Measurements from ENCODE around the gene ROBO1. TPM values are rescaled to one million over a fixed set of nuclear protein-coding genes. Genes with fewer than 3 reads are reported as not detected.

Gene ROBO1
- total and polyA plus RNA-seq, 2 of the 8 experiments (the other 6 are each of a cell fraction or from before 2014, with no cell fraction given) = 51.4 to 91.0 TPM

GRCh38 chr3:79405183-79405582 lies 362.6 kb downstream of the ROBO1 start:
- no peak for FAIRE-seq
- no peak overlapping the region for H3K14ac ChIP-seq (ENCODE audit: insufficient read length)
- no peak overlapping the region for H3K18ac ChIP-seq (ENCODE audit: extremely low read depth, low read length)
- TF ChIP-seq CHD2 (IDR thresholded peaks at IDR 0.05; ENCODE audit: low read length) (no peak), SIX5 (IDR thresholded peaks at IDR 0.05; ENCODE audit: low read depth, low read length) (no peak), ATF2 (IDR thresholded peaks at IDR 0.05; ENCODE audit: low read length) (no peak), ATF3 (IDR thresholded peaks at IDR 0.05; ENCODE audit: insufficient read depth, low read depth, low read length) (no peak), PHF8 (conservative IDR thresholded peaks at IDR 0.05; ENCODE audit: low read depth, low read length) (no peak), BRCA1 (IDR thresholded peaks at IDR 0.05; ENCODE audit: low read depth, low read length) (no peak), CEBPB (IDR thresholded peaks at IDR 0.05; ENCODE audit: low read depth, low read length) (no peak), SIN3A (conservative IDR thresholded peaks at IDR 0.05 in 1 of 2, IDR thresholded peaks at IDR 0.05 in 1 of 2; ENCODE audit: low read depth in 1 of 2, low read length in 2 of 2) (no peak), TAF7 (optimal IDR thresholded peaks at IDR 0.05; ENCODE audit: borderline replicate concordance, low read depth, low read length) (no peak)

More at GRCh38 chr3:79405183-79405582, 362.6 kb downstream of the ROBO1 start:
- H2BK5ac ChIP-seq (ENCODE audit: low read depth, low read length) = no peak overlapping the region
- no peaks in the 10 kb centered on the region for H4K20me1 ChIP-seq (replicated peaks in 1 of 2; ENCODE audit: control insufficient read depth in 1 of 2, insufficient read depth in 2 of 2, low read length in 2 of 2)
- no peak overlapping the region for H4K91ac ChIP-seq (replicated peaks; ENCODE audit: insufficient read length, low read length)
- H3K27ac ChIP-seq (ENCODE audit: low read depth, low read length) = no peak overlapping the region
- no peak overlapping the region for H2BK120ac ChIP-seq (replicated peaks; ENCODE audit: low read depth, low read length)
- no peaks in the 10 kb centered on the region for H3K79me2 ChIP-seq (ENCODE audit: control insufficient read depth in 1 of 2, insufficient read depth in 2 of 2, low read length in 2 of 2)
- no peak overlapping the region for H2AFZ ChIP-seq (ENCODE audit: low read length)
- no peaks in the 10 kb centered on the region for H3K27me3 ChIP-seq (replicated peaks in 1 of 4; ENCODE audit: control insufficient read depth in 3 of 4, extremely low read depth in 1 of 4, insufficient read depth in 3 of 4, low read length in 3 of 4)
- no peak overlapping the region for H2AK5ac ChIP-seq (ENCODE audit: low read depth, low read length)
- ChIA-PET CTCF (ENCODE audit: partially characterized antibody) (interaction anchor here (1.8 kb wide), 1 partner anchor 16 kb away, joined by 4 read pairs; no protein-coding TSS in a partner anchor), POLR2A (ENCODE audit: partially characterized antibody) (no interaction called here)
- no peaks in the 10 kb centered on the region for H3K36me3 ChIP-seq (ENCODE audit: control insufficient read depth in 2 of 4, insufficient read depth in 4 of 4, low read length in 3 of 4)
- H3K4me2 ChIP-seq (ENCODE audit: insufficient read depth in 1 of 2, low read depth in 2 of 2, low read length in 2 of 2) = no peak overlapping the region
- H3K79me1 ChIP-seq (ENCODE audit: low read depth, low read length) = no peaks in the 10 kb centered on the region
- no peak overlapping the region for H3K9ac ChIP-seq (replicated peaks in 1 of 4; ENCODE audit: extremely low read depth in 1 of 4, low read depth in 3 of 4, low read length in 3 of 4)
- no peaks in the 10 kb centered on the region for H3K9me3 ChIP-seq (ENCODE audit: insufficient read depth in 2 of 2, low read depth in 1 of 2, low read length in 1 of 2)
- H2BK20ac ChIP-seq (ENCODE audit: low read length) = no peak overlapping the region
- H3K23me2 ChIP-seq (ENCODE audit: low read depth, low read length) = no peaks in the 10 kb centered on the region
- no peak overlapping the region for H3K56ac ChIP-seq (replicated peaks; ENCODE audit: insufficient read length, low read depth, low read length)
- no peak overlapping the region for H3K4ac ChIP-seq (replicated peaks; ENCODE audit: insufficient read length, low read depth, low read length)
- no peak for DNase-seq (ENCODE audit: low read depth in 1 of 2, low spot score in 2 of 2)
- H3K4me3 ChIP-seq (ENCODE audit: extremely low read depth in 1 of 4, insufficient read depth in 2 of 4, low read depth in 3 of 4, low read length in 4 of 4) = no peak overlapping the region
- H4K5ac ChIP-seq (ENCODE audit: insufficient read length, low read depth, low read length) = no peak overlapping the region
- no peak overlapping the region for H2BK15ac ChIP-seq (ENCODE audit: low read length)
- no peak overlapping the region for H2BK12ac ChIP-seq (ENCODE audit: low read depth, low read length)
- H3K23ac ChIP-seq (ENCODE audit: insufficient read length) = no peak overlapping the region
- H4K8ac ChIP-seq (ENCODE audit: extremely low read depth, insufficient read depth, low read length) = no peak overlapping the region
- 95% methylated on average over 1 of the region's 1 CpG; no CpG with 5 or more reads in 1 of the 2 experiments for WGBS, 2 experiments (ENCODE audit: extremely low coverage in 1 of 2, insufficient coverage in 1 of 2, insufficient read length in 1 of 2, insufficient replicate concordance in 2 of 2, low coverage in 1 of 2, low lambda C conversion rate in 2 of 2, missing lambda C conversion rate in 1 of 2)
- no peaks in the 10 kb centered on the region for H3K4me1 ChIP-seq (replicated peaks in 1 of 4; ENCODE audit: control insufficient read depth in 3 of 4, insufficient read depth in 4 of 4, low read length in 3 of 4)
